Stimulated activated CD4-positive, alpha-beta T cell treated with anti-CD3 and anti-CD28 coated beads, Interleukin-15, amount 100 ng/mL, for 48 hours (primary cell): ENCODE results near the gene RDX.
"Not testable (repeated sequence)": the region's sequence is repeated elsewhere in the genome, so short reads cannot be mapped to it uniquely, and the experiment has no call there.

ENCODE experiments used
- DNase-seq, 2 donors: peaks; one replicate each; pipeline ENCODE4 v3.0.0-alpha.2; 2020; ENCODE audit warnings: low read depth in 2 of 2

RDX gene

DNA sequence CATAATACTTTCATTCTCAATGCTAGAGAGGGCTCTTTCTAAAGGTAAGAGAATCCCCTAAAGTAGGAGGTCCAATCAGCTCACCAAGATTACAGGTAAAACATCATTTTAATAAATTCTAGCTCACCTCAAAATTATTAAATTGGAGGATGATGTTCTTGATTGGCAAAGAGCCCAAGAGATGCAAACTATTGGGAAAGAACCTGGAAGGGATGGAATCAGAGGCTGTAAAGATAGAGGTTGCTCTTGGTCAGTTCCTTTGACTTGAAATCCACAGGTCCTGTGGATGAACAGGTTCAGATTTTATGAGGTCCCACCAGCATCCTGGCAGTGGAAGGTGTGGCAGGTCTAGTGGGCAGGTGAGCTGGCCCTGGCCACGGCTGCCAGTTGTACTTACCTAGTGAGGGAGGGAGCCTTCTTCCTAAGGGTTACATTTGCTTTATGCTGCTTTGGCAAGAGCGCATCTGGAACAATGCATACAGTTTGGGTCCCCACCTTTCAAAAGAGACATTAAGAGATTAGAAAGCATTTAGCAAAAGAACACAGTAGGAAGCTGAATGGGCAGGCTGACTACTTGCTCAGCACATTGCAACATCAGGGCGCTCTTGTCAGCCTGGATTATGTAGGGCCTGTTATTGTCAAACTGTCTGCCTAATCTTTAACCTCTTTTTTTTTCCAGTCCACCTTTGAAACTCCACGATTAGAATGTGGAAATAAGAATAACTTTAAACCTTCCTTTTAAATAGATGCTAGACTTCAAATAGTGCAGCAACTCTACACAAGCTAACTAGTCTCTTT is 97.0 kb downstream of the RDX start:
- no peak for DNase-seq

DNA sequence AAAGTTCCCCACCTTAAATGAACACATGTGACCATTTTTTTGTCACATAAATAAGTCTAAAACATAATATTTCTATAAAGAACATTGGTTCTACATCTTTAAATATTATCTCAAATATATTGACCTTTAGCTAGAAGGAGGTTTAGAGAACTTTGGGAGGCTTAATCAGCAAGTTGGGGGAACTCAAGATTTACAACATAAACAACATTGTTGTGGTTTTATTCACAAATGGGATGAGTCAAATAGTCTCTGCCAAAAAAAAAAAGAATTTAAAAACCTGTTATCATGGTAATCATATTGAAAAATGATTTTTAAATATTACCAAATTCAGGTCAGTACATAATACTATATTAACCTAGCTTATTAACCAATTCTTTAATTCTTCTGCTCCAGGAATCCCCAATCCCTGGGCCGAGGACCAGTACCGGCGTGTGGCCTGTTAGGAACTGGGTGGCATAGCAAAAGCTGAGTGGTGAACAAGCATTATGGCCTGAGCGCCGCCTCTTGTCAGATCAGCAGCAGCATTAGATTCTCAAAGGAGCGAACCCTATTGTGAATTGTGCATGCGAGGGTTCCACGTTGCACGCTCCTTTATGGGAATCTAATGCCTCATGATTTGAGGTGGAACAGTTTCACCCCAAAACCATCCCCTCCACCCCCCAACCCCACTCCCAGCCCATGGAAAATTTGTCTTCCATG is 98.2 kb downstream of the RDX start:
- DNase-seq, result no peak

DNA sequence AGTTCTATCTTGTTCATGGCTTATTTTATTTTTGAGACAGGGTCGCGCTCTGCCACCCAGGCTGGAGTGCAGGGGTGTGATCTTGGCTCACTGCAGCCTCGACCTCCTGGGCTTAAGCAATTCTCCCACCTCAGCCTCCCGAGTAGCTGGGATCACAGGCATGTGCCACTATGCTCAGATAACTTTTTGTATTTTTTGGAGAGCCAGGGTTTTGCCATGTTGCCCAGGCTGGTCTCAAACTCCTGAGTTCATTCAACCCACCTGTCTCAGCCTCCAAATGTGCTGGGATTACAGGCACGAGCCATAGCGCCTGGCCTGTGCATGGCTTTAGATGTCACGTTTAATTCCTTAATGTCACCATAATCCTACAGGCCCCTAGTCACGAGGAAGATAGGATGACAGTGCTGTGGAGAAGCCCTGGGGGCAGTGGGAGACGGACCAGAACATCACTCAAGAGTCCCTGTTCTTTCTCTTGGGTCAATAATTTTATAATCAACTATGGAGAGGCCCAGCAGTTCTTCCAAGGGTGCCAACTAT is 99.5 kb downstream of the RDX start:
- no peak for DNase-seq

DNA sequence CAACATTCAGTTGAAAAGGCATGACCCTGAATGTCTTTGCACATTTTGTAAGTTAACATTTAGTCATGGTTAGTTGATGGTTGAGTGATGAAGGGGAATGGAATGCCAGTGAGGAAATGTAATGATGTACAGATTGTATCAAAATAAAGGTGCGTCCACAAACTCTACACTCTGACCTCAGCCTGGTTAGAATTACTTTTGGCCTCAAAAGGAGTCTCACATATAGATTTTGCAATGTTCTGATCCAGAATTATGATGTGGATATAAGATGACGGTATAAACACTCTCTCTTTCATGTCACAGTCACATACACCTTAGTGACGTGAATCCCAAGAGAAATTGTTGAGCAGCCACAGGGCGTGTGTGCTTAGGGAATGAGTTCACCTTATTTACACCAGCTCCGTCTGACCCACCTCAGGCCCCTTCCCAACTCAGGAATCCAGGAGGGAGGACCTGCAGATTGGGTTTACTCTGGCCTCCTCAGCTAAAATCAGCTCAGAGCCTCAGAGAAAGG is 100.1 kb downstream of the RDX start:
- no peak for DNase-seq

DNA sequence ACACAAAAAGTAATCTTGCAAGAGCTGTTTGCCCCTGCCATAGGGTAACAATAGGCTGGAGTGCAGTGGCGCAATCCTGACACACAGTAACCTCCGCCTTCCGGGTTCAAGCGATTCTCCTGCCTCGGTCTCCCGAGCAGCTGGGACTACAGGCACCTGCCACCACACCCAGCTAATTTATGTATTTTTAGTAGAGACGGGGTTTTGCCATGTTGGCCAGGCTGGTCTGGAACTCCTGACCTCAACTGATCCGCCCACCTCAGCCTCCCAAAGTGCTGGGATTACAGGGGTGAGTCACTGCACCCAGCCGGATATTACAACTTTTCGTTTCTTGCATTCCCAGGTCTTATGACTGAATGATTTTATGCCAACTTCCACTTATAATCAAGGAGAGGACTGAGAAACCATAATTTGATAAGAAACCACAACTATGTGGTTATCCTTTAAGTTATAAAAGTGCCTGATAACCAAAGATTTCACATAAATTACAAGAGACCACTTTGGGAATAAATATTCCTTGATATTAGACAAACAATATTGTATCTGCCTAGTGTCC is 102.1 kb downstream of the RDX start:
- not testable (repeated sequence) for DNase-seq

DNA sequence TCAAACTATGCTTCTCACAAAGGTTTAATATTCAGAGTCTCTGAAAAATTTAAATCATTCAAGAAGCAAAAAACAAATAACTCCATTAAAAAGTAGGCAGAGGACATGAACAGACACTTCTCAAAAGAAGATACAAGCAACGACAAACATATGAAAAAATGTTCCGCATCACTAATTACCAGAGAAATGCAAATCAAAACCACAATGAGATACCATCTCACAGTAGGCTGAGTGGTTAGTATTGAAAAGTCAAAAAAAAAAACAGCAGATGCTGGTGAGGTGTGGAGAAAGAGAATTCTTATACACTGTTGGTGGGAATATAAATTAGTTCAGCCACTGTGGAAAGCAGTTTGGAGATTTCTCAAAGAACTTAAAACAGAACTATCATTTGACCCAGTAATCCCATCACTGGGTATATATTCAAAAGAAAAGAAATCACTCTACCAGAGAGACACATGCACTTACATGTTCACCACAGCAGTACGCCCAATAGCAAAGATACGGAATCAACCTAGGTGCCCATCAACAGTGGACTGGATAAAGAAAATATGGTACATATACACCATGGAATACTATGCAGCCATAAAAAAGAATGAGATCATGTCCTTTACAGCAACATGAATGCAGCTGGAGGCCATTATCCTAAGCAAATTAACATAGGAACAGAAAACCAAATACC is 103.7 kb downstream of the RDX start:
- DNase-seq, result not testable (repeated sequence)

DNA sequence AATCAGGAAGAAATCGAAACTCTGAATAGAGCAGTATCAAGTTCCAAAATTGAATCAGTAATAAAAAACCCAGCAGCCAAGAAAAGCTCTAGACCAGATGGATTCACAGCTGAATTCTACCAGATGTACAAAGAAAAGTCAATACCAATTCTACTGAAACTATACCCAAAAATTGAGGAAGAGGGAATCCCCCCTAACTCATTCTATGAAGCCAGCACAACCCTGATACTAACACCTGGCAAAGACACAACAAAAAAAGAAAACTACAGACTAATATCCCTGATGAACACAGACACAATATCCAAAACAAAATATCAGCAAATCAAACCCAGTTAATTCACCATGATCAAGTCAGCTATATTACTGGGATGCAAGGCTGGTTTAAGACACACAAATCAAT is 105.5 kb downstream of the RDX start:
- DNase-seq, result no peak

DNA sequence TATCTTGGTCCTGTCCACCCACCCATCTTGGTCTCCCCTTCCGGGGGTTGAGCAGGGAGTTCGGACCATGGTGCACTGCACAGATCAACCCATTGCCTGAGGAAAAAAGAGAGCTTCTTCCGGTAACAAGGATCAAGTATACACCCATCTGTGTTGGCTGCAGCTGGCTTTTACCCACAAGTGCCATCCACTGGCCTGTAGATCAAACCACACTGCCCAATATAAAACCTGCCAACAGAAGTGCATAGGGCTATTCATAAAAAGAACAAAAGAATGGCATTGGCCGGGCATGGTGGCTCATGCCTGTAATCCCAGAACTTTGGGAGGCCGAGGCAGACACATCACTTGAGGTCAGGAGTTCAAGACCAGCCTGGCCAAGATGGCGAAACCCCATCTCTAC is 108.7 kb downstream of the RDX start:
- DNase-seq, result no peak

DNA sequence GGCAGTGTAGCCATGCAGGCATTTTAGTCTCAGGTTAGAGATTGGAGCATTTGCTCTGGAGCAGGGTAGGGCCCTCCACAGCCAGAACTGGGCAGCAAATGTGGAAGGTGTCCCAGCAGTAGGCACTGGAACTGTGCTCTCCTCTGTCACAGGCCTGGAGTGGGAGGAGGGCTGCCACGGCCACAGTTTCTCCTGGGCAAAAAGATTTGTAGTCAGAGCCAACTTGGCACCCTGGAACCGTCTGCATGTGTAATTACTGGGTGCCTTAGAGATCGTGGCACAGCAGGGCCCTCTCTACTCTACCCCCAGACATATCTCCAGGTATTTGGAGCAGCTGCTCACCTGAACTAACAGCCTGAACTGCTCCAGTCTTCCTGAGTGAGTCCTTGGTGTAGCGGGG is 109.5 kb downstream of the RDX start:
- DNase-seq, result no peak

DNA sequence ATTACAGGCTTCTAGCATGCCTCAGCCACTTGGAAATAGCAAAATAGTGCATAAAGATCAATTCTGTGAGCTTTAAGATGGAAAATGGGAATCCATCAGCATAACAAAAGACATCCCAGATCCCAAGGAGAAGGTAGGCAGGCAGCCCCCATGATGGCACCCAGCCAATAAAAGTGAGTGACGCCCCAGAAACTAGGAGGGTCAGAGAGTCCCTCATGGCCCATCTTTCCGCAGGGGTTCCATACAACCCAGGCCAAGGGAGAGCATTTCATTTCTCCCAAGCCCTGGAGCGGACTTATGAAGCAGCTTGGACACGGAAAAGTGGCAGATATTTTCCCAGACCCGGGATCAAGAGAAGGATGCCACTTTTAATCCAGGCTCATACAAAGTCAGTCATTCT is 110.0 kb downstream of the RDX start:
- no peak for DNase-seq

DNA sequence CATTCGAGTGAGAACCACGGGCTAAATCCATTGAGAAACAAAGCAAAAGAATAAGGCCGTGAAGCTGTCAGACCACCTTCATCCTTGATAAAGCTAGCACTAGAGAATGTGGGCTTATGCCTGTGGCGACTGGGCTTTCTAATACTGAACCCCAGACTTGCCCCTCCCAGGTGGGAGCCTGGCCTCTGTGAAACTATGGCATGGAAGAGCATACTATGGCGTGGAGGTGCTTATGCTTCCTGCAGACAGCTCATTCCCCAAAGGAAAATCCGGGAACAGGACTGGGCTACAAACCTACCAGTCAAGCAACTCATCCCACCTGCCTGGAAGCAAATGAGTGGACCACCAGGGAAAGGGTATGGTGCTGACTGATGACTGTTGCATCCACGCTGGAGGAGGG is 110.8 kb downstream of the RDX start:
- no peak for DNase-seq

DNA sequence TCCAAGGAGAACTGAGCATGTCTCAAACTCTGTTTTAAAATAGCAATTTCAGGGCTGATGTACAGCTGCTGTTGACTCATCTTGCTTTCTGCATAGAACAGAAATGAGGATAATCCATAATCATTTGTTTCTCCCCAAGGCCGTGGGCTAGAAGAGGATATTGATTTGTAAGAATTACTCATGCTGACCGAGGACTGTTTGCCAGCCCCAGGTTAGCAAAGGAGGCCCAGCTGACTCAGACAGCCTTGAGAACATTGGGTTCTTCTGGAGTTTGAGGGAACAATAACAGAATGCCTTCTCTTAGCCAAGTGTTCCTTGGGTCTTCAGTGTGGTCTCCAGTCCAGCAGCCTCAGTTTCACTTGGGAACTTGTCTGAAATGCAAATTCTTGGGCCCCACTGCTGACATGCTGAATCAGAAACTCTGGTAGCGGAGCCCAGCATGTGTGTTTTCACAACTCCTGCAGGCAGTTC is 111.3 kb downstream of the RDX start:
- no peak for DNase-seq

DNA sequence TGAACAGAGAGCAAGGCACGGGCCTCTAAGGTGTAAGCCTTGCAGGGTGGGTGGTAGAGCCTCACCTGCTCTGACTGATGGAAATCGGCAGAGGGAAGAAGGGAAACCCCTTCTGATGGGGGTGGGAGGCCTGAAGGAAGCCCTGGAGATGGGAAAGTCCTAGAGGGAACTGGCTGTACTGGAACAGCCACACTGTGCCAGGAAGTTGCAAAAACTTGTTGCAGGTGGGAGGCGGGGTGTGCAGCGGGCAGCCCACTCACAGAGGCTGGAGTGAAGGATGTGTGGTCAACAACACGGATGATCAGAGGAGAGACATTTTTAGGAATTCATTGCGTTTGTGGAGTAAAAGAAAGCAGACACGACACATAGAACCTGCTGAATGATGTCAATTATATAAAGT is 112.0 kb downstream of the RDX start:
- DNase-seq, result no peak

DNA sequence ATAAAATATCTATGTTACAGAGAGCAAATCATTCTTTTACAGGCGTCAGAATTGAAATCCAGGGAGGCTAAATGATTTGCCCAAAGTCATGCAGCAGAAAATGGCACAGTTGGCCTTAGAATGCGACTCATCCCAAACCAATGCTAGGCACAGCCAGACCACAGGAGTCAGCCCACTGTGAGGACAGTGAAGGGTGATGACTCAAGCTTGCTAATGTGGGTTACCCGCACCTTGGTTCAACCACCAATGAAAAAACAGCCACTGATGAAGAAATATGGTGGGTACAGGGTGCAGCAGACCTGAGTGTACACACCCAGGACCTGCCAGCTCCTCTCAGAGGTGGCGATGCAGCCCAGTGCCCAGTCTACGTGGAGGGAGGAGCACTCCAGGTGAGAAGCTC is 113.5 kb downstream of the RDX start:
- DNase-seq, result no peak

DNA sequence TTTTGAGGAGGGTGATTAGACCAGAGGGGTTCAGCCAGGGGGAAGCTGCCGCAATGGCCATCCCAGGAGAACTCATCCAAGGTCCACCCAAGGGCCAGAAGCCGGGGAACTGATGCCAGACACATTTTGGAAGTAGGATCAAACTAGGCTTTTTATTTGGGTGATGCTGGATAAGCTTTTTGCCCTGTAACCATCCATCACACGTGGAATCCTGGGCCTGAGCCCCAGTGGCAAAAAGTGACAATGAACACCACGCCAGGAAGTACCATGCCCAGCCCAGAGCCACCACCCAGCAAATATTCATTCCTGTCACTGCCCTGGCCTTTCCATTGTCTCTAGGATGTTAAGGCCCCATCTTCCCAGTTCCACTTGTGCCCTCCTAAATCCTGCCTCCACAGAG is 117.3 kb downstream of the RDX start:
- no peak for DNase-seq

DNA sequence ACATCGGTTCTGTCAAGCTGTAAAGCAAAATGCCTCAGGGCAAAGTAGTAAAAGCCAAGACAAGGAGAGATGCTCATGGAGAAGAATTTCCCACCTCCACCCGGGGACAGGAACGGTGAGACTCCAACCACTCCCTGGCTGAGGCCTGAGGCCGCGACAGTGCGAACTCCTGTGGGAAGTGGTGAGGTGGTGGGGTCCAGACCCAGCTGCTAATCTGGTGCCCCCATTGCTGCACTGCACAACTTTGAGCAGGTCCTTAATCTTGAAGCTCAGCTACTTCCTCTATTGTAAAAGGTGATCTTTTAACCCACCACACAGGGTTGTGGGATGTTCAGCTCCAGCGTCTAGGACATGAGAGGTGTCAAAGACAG is 119.3 kb downstream of the RDX start:
- no peak for DNase-seq

DNA sequence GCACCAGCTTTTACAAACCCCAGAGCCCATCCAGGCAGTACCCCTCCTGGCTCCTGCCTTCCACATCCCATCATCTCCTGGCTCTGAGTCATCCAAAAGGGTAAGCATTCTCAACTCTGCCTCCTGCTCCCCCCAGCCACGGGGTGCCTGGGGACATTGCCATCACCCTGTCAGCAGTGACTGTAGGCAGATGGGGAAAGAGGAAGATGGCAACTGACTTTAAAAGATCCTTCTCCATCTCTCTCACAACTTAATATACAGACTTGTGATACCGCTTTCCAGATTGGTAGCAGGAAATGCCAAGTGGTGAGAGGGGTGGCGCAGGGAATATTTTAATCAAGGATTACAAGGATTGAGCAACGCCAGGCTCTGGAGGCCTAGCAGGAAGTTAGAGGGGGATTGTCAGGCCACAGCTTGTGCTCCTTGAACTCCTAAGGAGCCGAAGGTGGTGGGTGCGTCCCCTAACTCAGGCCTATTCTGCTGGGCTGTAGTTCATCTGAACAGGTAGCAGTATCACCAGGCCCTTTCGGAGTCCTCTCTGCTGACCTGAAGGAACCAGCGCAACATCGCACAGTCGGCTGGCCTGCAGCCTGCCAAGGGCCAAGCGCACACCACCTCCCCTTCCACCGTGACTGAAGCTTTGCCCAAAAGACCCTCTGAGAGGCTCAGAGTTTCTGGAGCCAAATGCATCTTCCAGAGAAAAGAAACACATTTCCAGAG is 119.9 kb downstream of the RDX start:
- no peak for DNase-seq

DNA sequence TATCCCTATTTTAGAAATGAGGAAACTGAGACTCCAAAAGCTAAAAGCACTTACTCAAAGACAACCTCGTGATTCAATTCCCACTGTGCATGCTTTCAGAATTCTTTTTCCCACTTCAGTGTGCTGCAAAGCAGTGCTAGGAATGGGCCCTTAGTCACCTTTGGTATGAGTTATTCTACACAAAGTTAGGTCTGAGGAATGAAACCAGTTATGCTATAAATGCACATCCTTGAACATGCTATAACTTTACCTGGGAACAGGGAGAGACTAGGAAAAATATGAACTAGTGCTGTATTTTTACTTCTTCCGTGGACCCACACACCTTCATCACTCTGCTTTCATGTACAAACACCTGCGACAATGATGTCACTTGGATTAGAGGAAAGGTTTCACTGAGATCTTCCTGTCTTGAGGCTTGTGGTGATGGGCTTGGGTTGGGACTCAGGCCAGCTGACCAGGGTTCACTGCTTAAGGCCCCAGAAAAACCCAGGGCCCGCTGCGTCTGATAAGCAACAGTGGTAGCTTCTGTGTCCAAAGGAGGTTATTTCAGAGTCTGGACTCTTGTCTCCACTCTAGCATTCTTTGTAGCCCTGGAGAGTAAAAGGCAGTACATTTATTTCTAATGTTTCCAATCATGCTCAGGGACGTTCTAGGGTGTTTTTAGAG is 121.6 kb downstream of the RDX start:
- DNase-seq, result no peak

DNA sequence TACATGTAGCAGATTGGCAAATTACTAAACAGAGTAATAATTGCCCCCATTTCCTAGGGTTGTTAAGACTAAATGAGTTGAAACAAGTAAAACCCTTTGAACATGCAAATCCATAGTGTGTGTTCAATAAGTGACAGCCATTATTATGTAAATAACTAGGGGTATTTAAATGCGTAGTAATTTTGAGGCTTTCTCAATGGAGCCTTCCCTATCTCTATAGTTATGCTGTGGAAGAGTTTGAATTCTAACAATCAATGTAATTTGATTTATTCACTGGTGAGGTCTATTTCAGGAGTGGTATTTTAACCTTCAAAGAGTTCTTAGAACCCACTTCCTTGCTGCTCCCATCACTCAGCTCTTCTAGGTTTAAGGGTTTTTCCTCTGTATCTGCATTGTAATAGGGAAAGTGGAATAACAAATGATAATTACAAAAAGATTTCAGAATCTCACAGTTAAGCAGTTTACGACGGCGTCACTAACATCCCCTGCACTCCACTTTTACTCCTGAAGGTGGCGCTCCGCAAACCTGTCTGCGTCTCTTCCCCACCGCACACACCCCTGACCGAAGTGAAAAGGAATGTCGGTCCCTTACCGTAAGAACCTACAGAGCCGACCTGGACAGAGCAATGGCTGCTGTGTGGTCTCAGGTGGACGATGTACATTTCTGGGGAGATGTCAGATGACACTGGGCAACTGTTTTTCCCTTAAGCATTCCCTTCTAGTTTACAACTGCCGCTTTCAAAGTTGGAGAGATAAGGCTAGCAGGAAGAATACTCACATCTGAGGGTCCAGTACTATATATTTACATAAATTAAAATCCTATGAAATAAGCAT is 122.4 kb downstream of the RDX start:
- DNase-seq, result peak; percentile 32 to 56
